GM10266 (cell line): ENCODE data around the gene TBCK.

Experiments used
- DNase-seq: peaks from one replicate; pipeline ENCODE4 v3.0.0; 2012; ENCODE audit errors: extremely low spot score
- TF ChIP-seq, protein P1 (sequence below): IDR thresholded peaks from 2 replicates; pipeline ENCODE4 v1.5.1; 2012; ENCODE audit warnings: mild to moderate bottlenecking, low read depth; ENCODE audit not compliant: control insufficient read depth, insufficient read depth; ENCODE audit errors: missing control alignments

TBCK gene

DNA sequence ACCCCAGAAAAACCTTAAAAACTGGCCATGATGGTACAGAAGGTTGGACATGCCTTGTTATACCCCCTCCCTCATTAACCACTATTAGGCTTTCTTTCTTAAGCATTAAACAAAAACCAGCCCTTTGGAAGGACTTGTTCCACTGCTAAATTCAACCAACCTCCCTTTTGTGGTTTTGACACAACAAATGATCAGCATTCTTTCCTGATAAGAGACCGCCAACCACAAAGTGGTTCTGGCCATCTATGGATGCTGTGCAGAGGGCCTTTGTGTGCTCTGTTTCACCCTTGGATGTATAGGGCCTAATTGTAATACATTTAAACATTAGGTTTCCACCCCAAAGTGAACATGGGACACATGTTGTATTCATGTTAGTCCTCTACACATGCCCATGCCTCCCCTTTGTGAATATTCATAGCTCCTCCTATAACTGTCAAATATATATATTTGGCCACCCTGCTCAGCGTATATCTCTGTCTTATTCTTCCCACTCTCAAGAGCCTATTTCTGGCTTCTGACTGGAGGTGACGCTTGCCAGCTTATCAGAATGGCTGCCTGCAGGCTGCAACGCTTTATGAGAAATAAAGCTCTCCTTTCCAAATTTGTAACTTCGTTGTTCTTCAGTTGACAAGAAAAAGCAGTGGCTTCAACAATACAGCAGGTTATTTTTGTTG is 294.1 kb downstream of the TBCK start:
- TF ChIP-seq, protein P1, sequence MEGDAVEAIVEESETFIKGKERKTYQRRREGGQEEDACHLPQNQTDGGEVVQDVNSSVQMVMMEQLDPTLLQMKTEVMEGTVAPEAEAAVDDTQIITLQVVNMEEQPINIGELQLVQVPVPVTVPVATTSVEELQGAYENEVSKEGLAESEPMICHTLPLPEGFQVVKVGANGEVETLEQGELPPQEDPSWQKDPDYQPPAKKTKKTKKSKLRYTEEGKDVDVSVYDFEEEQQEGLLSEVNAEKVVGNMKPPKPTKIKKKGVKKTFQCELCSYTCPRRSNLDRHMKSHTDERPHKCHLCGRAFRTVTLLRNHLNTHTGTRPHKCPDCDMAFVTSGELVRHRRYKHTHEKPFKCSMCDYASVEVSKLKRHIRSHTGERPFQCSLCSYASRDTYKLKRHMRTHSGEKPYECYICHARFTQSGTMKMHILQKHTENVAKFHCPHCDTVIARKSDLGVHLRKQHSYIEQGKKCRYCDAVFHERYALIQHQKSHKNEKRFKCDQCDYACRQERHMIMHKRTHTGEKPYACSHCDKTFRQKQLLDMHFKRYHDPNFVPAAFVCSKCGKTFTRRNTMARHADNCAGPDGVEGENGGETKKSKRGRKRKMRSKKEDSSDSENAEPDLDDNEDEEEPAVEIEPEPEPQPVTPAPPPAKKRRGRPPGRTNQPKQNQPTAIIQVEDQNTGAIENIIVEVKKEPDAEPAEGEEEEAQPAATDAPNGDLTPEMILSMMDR, result no peak
- no peak for DNase-seq

DNA sequence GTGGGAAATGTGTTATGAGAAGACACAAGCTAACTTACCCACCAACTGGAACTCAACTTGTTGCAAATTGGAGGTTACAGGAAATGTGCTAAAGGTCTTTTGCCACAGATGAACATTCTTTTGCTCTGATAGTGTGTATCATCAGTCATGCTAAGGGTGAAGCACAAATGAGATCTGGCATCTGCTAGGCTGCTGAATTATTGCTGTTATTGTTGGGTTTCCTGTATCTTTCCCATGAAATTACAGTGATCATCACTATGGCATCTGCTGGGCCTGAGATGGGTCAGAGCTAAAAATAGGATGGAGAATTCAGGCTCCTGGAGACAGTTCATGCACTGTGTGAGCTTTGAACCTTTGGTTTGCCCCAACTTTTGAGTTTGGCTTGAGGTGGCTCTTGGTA is 296.2 kb downstream of the TBCK start:
- DNase-seq, result no peak
- TF ChIP-seq, protein P1, result no peak

GRCh38 chr4:106017975-106018374 is 298.0 kb downstream of the TBCK start:
- DNase-seq, result no peak
- TF ChIP-seq, protein P1, result no peak

DNA sequence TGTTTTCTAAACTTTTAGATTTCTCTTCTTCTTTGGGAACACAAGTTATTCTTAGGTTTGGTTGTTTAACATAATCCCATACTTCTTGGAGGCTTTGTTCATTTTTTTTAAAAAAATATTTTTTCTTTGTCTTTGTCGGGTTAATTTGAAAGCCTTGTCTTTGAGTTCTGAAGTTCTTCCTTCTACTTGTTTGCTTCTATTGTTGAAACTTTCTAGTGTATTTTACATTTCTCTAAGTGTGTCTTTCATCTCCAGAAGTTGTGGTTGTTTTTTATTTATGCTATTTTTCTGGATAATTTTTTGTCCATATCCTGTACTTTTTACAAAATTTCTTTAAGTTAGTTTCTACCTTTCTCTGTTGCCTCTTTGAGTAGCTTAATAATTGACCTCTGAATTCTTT is 304.6 kb downstream of the TBCK start:
- TF ChIP-seq, protein P1, result no peak

DNA sequence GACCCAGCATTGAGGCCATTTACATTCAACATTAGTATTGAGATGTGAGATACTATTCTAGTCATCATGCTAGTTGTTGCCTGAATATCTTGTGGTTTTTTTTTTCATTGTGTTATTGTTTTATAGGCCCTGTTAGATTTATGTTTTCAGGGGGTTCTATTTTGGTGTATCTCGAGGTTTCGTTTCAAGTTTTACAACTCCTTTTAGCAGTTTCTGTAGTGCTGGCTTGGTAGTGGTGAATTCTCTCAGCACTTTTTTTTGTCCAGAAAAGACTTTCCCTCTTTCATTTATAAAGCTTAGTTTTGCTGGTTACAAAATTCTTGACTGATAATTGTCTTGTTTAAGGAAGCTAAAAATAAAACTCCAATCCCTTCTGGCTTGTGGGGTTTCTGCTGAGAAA is 305.2 kb downstream of the TBCK start:
- DNase-seq, result no peak
- TF ChIP-seq, protein P1, result no peak

More for the DNA sequence above, 304.6 kb downstream of the TBCK start:
- DNase-seq, result no peak

DNA sequence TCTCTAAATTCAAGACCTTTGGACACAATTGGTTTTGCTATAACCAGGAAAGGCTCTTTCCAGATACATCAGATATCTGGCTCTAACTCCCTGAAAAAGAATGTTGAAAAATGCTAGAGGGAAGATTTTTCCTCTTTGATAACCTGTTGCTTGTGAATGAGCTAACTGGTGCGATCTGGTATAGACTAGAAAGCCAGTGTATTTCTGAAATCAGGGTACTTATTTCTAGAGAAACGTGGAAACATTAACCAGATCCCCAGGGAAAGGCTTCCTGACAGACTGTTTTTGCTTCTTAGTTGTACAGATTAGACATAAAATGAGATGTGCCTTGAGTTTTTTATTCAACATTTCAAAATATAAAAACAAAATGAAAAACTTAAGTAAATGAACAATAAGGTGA is 313.0 kb downstream of the TBCK start:
- TF ChIP-seq, protein P1, result no peak
- no peak for DNase-seq

GRCh38 chr4:105998171-105999063 is 317.6 kb downstream of the TBCK start:
- TF ChIP-seq, protein P1, result no peak
- no peak for DNase-seq
